GM23248 (cell line): ENCODE measurements around the gene OR1N1. TPM values are rescaled to one million over a fixed set of nuclear protein-coding genes. Genes with fewer than 3 reads are reported as not detected.
A peak's percentile ranks its signal among the peaks of the same experiment; 100 is the strongest.
"Not testable (repeated sequence)": the region's sequence is repeated elsewhere in the genome, so short reads cannot be mapped to it uniquely, and the experiment has no call there.

ENCODE experiments used
- DNase-seq: peaks from one replicate; pipeline ENCODE4 v3.0.0-alpha.2; 2015
- H2AFZ ChIP-seq: fragments of 200-600 bp; sonication (generic); 2 replicates; pipeline ENCODE4 v1.6.1; 2016; ENCODE audit warnings: antibody characterized with exemption
- H3F3A ChIP-seq: fragments of 200-600 bp; sonication (generic); 2 replicates; pipeline ENCODE4 v1.6.1; 2016; ENCODE audit warnings: mild to moderate bottlenecking, antibody characterized with exemption, mixed run types; ENCODE audit not compliant: insufficient read depth
- H3K27ac ChIP-seq: fragments of 200-600 bp; sonication (generic); 2 replicates; pipeline ENCODE4 v1.5.1; 2016; ENCODE audit warnings: mild to moderate bottlenecking
- H3K27me3 ChIP-seq: fragments of 200-600 bp; sonication (generic); replicated peaks from 2 replicates; pipeline ENCODE4 v1.6.1; 2016; ENCODE audit warnings: mild to moderate bottlenecking; ENCODE audit not compliant: insufficient read depth
- H3K36me3 ChIP-seq: fragments of 200-600 bp; sonication (generic); 2 replicates; pipeline ENCODE4 v1.6.1; 2016; ENCODE audit warnings: low read depth, mild to moderate bottlenecking
- H3K4me1 ChIP-seq: fragments of 200-600 bp; sonication (generic); 2 replicates; pipeline ENCODE4 v1.6.1; 2016; ENCODE audit warnings: mild to moderate bottlenecking; ENCODE audit not compliant: insufficient read depth
- H3K4me2 ChIP-seq: fragments of 200-600 bp; sonication (generic); one replicate; pipeline ENCODE4 v1.6.1; 2016; ENCODE audit warnings: mild to moderate bottlenecking; ENCODE audit not compliant: unreplicated experiment
- H3K4me3 ChIP-seq: fragments of 200-600 bp; sonication (generic); 2 replicates; pipeline ENCODE4 v1.5.1; 2016; ENCODE audit warnings: mild to moderate bottlenecking
- H3K79me2 ChIP-seq: fragments of 200-600 bp; sonication (generic); 2 replicates; pipeline ENCODE4 v1.6.1; 2016; ENCODE audit warnings: mild to moderate bottlenecking; ENCODE audit not compliant: insufficient read depth
- H3K9ac ChIP-seq: fragments of 200-600 bp; sonication (generic); 2 replicates; pipeline ENCODE4 v1.6.1; 2016; ENCODE audit warnings: mild to moderate bottlenecking
- H3K9me2 ChIP-seq: fragments of 200-600 bp; sonication (generic); 2 replicates; pipeline ENCODE4 v1.6.1; 2016; ENCODE audit warnings: mixed run types, mild to moderate bottlenecking, moderate library complexity; ENCODE audit not compliant: insufficient read depth
- H3K9me3 ChIP-seq: fragments of 200-600 bp; sonication (generic); one replicate; pipeline ENCODE4 v1.6.1; 2017; ENCODE audit warnings: low read depth
- H4K20me1 ChIP-seq: fragments of 200-600 bp; sonication (generic); 2 replicates; pipeline ENCODE4 v1.6.0; 2016; ENCODE audit not compliant: insufficient read depth
- EZH2 ChIP-seq: fragments of 200-600 bp; sonication (generic); IDR thresholded peaks from 2 replicates; pipeline ENCODE4 v1.6.1; 2018; ENCODE audit warnings: antibody characterized with exemption, mild to moderate bottlenecking; ENCODE audit not compliant: insufficient read depth, poor library complexity, severe bottlenecking
- EZH2phosphoT487 ChIP-seq: fragments of 200-600 bp; sonication (generic); IDR thresholded peaks from 2 replicates; pipeline ENCODE4 v1.6.1; 2018; ENCODE audit warnings: antibody characterized with exemption, moderate library complexity, mild to moderate bottlenecking, low read depth; ENCODE audit not compliant: insufficient read depth
- WGBS, 2 experiments: methylation state at CpG; one replicate each; pipeline ENCODE4 v1.1.6; 2015 to 2017; ENCODE audit warnings: low lambda C conversion rate in 2 of 2, low coverage in 1 of 2; ENCODE audit errors: missing lambda C conversion rate in 2 of 2; 5-methylcytosine and 5-hydroxymethylcytosine counted together
- in situ Hi-C: fragments of 300-500 bp; cut with MboI; formaldehyde crosslinking; loops from 2 replicates; pipeline ENCODE4 v1.15.0; 2020
- polyA plus RNA-seq: library from polyadenylated mRNA; unstranded; fragments of >200 nt; fragmentation: Nextera tagmentation; extraction: Ambion mirVana; gene quantifications from 2 replicates; pipeline ENCODE4 v1.2.1, GENCODE V29; 2016
- total RNA-seq: library from RNA; depleted of rRNA; stranded (reverse); fragments of >200 nt; shearing (Covaris generic); gene quantifications from 2 replicates; pipeline ENCODE4 v1.2.3, GENCODE V29; 2014

The OR1N1 gene
- total and polyA plus RNA-seq, 2 experiments from 2014 or later: not detected

DNA sequence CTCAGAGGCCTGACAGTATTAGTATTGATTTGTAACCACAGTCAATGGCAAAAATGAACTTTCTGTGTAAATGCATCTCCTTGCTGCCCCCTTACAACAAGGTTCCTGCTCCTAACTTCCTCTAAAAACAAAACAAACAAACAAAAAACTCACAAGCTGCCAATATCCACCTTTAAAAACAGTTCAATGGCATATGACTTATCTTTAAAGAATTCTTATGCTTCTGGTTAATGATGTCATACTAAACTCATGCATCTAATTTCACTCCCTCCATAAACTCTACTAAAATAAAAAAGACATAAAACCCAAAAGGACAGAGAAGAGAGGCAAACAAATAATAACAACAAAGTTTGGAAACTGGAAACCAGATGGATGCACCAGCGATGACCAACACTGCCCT is 9.0 kb upstream of the OR1N1 start:
- Histone ChIP-seq H3K4me3 (no peak overlapping the region), H3K27ac (no peak overlapping the region), H3K4me2 (no peak overlapping the region), H3K9me3 (no peaks in the 10 kb centered on the region), H4K20me1 (no peaks in the 10 kb centered on the region), H3K4me1 (peaks cover 9% of the 10 kb centered on the region; the same call in 1 of the 2 replicates), H3K36me3 (no peaks in the 10 kb centered on the region), H3F3A (no peaks in the 10 kb centered on the region), H2AFZ (no peak overlapping the region), H3K9ac (no peak overlapping the region), H3K9me2 (no peaks in the 10 kb centered on the region), H3K27me3 (no peaks in the 10 kb centered on the region), H3K79me2 (no peaks in the 10 kb centered on the region)
- WGBS, 2 experiments: 96 to 97% methylated on average over 1 of the region's 1 CpG
- in situ Hi-C loops: no loop called here
- TF ChIP-seq EZH2 (no peak), EZH2phosphoT487 (no peak)
- DNase-seq: peak; percentile 46

DNA sequence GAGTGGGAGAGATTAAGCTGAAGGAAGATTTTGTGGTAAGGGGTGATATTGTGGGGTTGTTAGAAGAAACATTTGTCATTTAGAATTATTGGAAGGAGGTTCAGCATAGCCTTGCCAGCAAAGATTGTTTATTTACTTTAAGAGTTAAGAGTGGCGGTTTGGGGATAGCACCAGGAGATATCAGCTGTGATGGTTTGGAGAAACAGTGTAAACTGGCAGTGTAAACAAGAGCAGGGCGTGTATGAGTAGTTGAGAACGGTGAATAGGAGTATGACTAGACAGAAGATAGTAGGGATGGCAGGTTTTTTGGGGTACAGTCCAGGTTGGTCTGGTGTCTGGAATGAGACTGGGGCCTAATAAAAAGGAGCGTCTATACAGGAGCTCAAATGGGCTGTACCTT is 4.1 kb upstream of the OR1N1 start:
- DNase-seq, H3K79me2 ChIP-seq, H2AFZ ChIP-seq, in situ Hi-C loops, H3K36me3 ChIP-seq, H3K9me2 ChIP-seq, H3K9me3 ChIP-seq, H3F3A ChIP-seq, H3K27me3 ChIP-seq, H4K20me1 ChIP-seq, H3K4me2 ChIP-seq, H3K27ac ChIP-seq, H3K4me1 ChIP-seq, H3K4me3 ChIP-seq, H3K9ac ChIP-seq: not testable (repeated sequence)
- WGBS, 2 experiments: 64 to 71% methylated on average over 4 of the region's 4 CpGs

- H3K4me2 ChIP-seq: no peak overlapping the region
- no peaks in the 10 kb centered on the region for H3K27me3 ChIP-seq
- H3K79me2 ChIP-seq: no peaks in the 10 kb centered on the region
- no peak overlapping the region for H3K4me3 ChIP-seq
- no peak overlapping the region for H3K27ac ChIP-seq
- TF ChIP-seq EZH2phosphoT487 (no peak), EZH2 (no peak)
- peaks cover 4% of the 10 kb centered on the region; the same call in 1 of the 2 replicates for H3K9me2 ChIP-seq
- H3K4me1 ChIP-seq: no peaks in the 10 kb centered on the region
- no peaks in the 10 kb centered on the region for H3F3A ChIP-seq
- WGBS, 2 experiments: 83 to 84% methylated on average over 10 of the region's 10 CpGs
- no peak overlapping the region for H3K9ac ChIP-seq
- in situ Hi-C loops: no loop called here
- H2AFZ ChIP-seq: no peak overlapping the region
- H4K20me1 ChIP-seq: no peaks in the 10 kb centered on the region
- H3K9me3 ChIP-seq: no peaks in the 10 kb centered on the region
- no peak for DNase-seq
- H3K36me3 ChIP-seq: no peaks in the 10 kb centered on the region
These were observed 491 bp downstream of the OR1N1 start for GRCh38 chr9:122526602-122527001.

DNA sequence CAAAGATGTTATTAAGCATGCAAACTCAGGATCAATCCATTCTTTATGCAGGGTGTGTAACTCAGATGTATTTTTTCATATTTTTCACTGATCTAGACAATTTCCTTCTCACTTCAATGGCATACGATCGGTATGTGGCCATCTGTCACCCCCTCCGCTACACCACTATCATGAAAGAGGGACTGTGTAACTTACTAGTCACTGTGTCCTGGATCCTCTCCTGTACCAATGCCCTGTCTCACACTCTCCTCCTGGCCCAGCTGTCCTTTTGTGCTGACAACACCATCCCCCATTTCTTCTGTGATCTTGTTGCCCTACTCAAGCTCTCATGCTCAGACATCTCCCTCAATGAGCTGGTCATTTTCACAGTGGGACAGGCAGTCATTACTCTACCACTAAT is 7.7 kb downstream of the OR1N1 start:
- H3K79me2 ChIP-seq: no peaks in the 10 kb centered on the region
- in situ Hi-C loops: no loop called here

GRCh38 chr9:122518841-122519240 is 8.3 kb downstream of the OR1N1 start, which contains the start of gene OR1J4:
TSS of gene OR1J4 (plus strand) at chr9:122519141. CDS start at chr9:122519141, 0 bp downstream.
- Histone ChIP-seq H3K9me2 (peaks cover 7% of the 10 kb centered on the region; the same call in 1 of the 2 replicates), H3K27ac (no peak within 1 kb of the TSS), H3K4me2 (no peak within 1 kb of the TSS), H3K79me2 (no peaks in the 10 kb centered on the region), H3K4me3 (no peak within 1 kb of the TSS), H3K4me1 (no peaks in the 10 kb centered on the region; the same call in 1 of the 2 replicates), H3K9ac (no peak within 1 kb of the TSS), H4K20me1 (no peaks in the 10 kb centered on the region), H3K36me3 (peaks cover 4% of the 10 kb centered on the region; the same call in 1 of the 2 replicates), H2AFZ (no peak within 1 kb of the TSS), H3K9me3 (no peaks in the 10 kb centered on the region), H3K27me3 (no peaks in the 10 kb centered on the region), H3F3A (no peaks in the 10 kb centered on the region)
- TF ChIP-seq EZH2phosphoT487: no peak
- TF ChIP-seq EZH2: no peak
- 84% methylated on average over 4 of the region's 4 CpGs for WGBS, 2 experiments
- DNase-seq: no peak
- in situ Hi-C loops: no loop called here

More for the DNA sequence above, 7.7 kb downstream of the OR1N1 start:
- DNase-seq: no peak
- 68 to 84% methylated on average over 3 of the region's 3 CpGs for WGBS, 2 experiments
- H3K27me3 ChIP-seq: no peaks in the 10 kb centered on the region
- no peak for TF ChIP-seq EZH2phosphoT487
- TF ChIP-seq EZH2: no peak
- no peaks in the 10 kb centered on the region for H3F3A ChIP-seq
- H3K9me2 ChIP-seq: peaks cover 4% of the 10 kb centered on the region; the same call in 1 of the 2 replicates
- H3K4me3 ChIP-seq: no peak overlapping the region
- H3K4me2 ChIP-seq: no peak overlapping the region
- no peak overlapping the region for H2AFZ ChIP-seq
- H3K36me3 ChIP-seq: peaks cover 4% of the 10 kb centered on the region; the same call in 1 of the 2 replicates
- no peaks in the 10 kb centered on the region for H3K9me3 ChIP-seq
- no peak overlapping the region for H3K27ac ChIP-seq
- H3K9ac ChIP-seq: no peak overlapping the region
- no peaks in the 10 kb centered on the region for H3K4me1 ChIP-seq
- no peaks in the 10 kb centered on the region for H4K20me1 ChIP-seq
